Measurements from ENCODE around the gene SHISA7. TPM values are rescaled to one million over a fixed set of nuclear protein-coding genes. Genes with fewer than 3 reads are reported as not detected.

SHISA7 gene
- total RNA-seq, 1 donor from 2014 or later, result 0.22 TPM

GRCh38 chr19:55382522-55383054 lies 60.5 kb downstream of the SHISA7 start:
- peak overlapping the region; percentile 85 for H3K4me3 Mint-ChIP-seq
- H3K27me3 Mint-ChIP-seq, result peaks cover 17% of the 10 kb centered on the region
- peaks cover 6% of the 10 kb centered on the region for H3K9me3 Mint-ChIP-seq
- H3K27ac Mint-ChIP-seq, result peak overlapping the region; percentile 40
- H3K36me3 Mint-ChIP-seq, result peaks cover 16% of the 10 kb centered on the region
- peaks cover 17% of the 10 kb centered on the region for H3K4me1 Mint-ChIP-seq (ENCODE audit: unreplicated experiment)
- DNase-seq (ENCODE audit: extremely low spot score, unreplicated experiment), result no peak
- TF ChIP-seq CTCF (conservative IDR thresholded peaks at IDR 0.05), result no peak

- H3K9me3 Mint-ChIP-seq, result peaks cover 6% of the 10 kb centered on the region
- H3K27me3 Mint-ChIP-seq, result peaks cover 17% of the 10 kb centered on the region
- H3K4me1 Mint-ChIP-seq (ENCODE audit: unreplicated experiment), result peaks cover 12% of the 10 kb centered on the region
- no peak for DNase-seq (ENCODE audit: extremely low spot score, unreplicated experiment)
- H3K36me3 Mint-ChIP-seq, result peaks cover 16% of the 10 kb centered on the region
- H3K27ac Mint-ChIP-seq, result peak overlapping the region; percentile 40
- TF ChIP-seq CTCF (conservative IDR thresholded peaks at IDR 0.05), result no peak
- peak overlapping the region; percentile 85 for H3K4me3 Mint-ChIP-seq
Observed at GRCh38 chr19:55382013-55382412, 61.1 kb downstream of the SHISA7 start.

GRCh38 chr19:55379174-55379573 lies 63.9 kb downstream of the SHISA7 start:
- Mint-ChIP-seq H3K4me1 (ENCODE audit: unreplicated experiment) (peaks cover 5% of the 10 kb centered on the region), H3K36me3 (peaks cover 5% of the 10 kb centered on the region), H3K27ac (peak overlapping the region; percentile 37), H3K4me3 (peak overlapping the region; percentile 23), H3K27me3 (peaks cover 28% of the 10 kb centered on the region), H3K9me3 (peaks cover 6% of the 10 kb centered on the region)
- no peak for DNase-seq (ENCODE audit: extremely low spot score, unreplicated experiment)
- no peak for TF ChIP-seq CTCF (conservative IDR thresholded peaks at IDR 0.05)

Other genes with a start within 250 kb of the SHISA7 start
- gene PTPRH, start 233.8 kb downstream of the SHISA7 start, total RNA-seq (ENCODE audit: low replicate concordance), result 3.9 and 4.3 TPM in 2 replicates
- gene TMEM86B, start 214.5 kb downstream of the SHISA7 start, total RNA-seq (ENCODE audit: low replicate concordance), result 14.4 and 19.0 TPM in 2 replicates
- 71.5 and 72.3 TPM in 2 replicates for gene PPP6R1, start 184.3 kb downstream of the SHISA7 start, total RNA-seq (ENCODE audit: low replicate concordance)
- 37.8 and 50.7 TPM in 2 replicates for gene HSPBP1, start 163.2 kb downstream of the SHISA7 start, total RNA-seq (ENCODE audit: low replicate concordance)
- gene BRSK1, start 159.3 kb downstream of the SHISA7 start, total RNA-seq (ENCODE audit: low replicate concordance), result 9.8 and 32.3 TPM in 2 replicates
- gene TMEM150B, start 118.0 kb downstream of the SHISA7 start, total RNA-seq (ENCODE audit: low replicate concordance), result 1.2 and 1.6 TPM in 2 replicates
- 26.9 and 32.9 TPM in 2 replicates for gene KMT5C, start 103.4 kb downstream of the SHISA7 start, total RNA-seq (ENCODE audit: low replicate concordance)
- 0.33 and 0.87 TPM in 2 replicates for gene COX6B2, start 88.6 kb downstream of the SHISA7 start, total RNA-seq (ENCODE audit: low replicate concordance)
- gene GARIN5B, start 80.0 kb downstream of the SHISA7 start, total RNA-seq (ENCODE audit: low replicate concordance), result not detected in 2 replicates
- gene IL11, start 72.8 kb downstream of the SHISA7 start, total RNA-seq (ENCODE audit: low replicate concordance), result 0.46 and 0.48 TPM in 2 replicates
- 2.6 and 2.8 TPM in 2 replicates for gene TMEM190, start 66.5 kb downstream of the SHISA7 start, total RNA-seq (ENCODE audit: low replicate concordance)
- 8.1 and 14.0 TPM in 2 replicates for gene TMEM238, start 59.0 kb downstream of the SHISA7 start, total RNA-seq (ENCODE audit: low replicate concordance)
- gene RPL28, start 57.4 kb downstream of the SHISA7 start, total RNA-seq (ENCODE audit: low replicate concordance), result 1,799 and 2,072 TPM in 2 replicates
- 40.7 and 91.3 TPM in 2 replicates for gene UBE2S, start 35.5 kb downstream of the SHISA7 start, total RNA-seq (ENCODE audit: low replicate concordance)
- 44.2 and 47.5 TPM in 2 replicates for gene ISOC2, start 18.3 kb upstream of the SHISA7 start, total RNA-seq (ENCODE audit: low replicate concordance)
- gene C19orf85, start 21.5 kb upstream of the SHISA7 start, total RNA-seq (ENCODE audit: low replicate concordance), result not detected in 2 replicates
- gene ZNF628, start 33.3 kb upstream of the SHISA7 start, total RNA-seq (ENCODE audit: low replicate concordance), result 10.3 and 13.2 TPM in 2 replicates
- gene NAT14, start 41.9 kb upstream of the SHISA7 start, total RNA-seq (ENCODE audit: low replicate concordance), result 46.5 and 64.3 TPM in 2 replicates
- 0.83 and 1.5 TPM in 2 replicates for gene SSC5D, start 45.1 kb upstream of the SHISA7 start, total RNA-seq (ENCODE audit: low replicate concordance)
- gene SBK2, start 93.8 kb upstream of the SHISA7 start, total RNA-seq (ENCODE audit: low replicate concordance), result 0.75 TPM in 1 of 2 replicates, not detected in the other
- 0.24 and 0.36 TPM in 2 replicates for gene SBK3, start 102.2 kb upstream of the SHISA7 start, total RNA-seq (ENCODE audit: low replicate concordance)
- 21.1 and 23.9 TPM in 2 replicates for gene ZNF579, start 137.5 kb upstream of the SHISA7 start, total RNA-seq (ENCODE audit: low replicate concordance)
- gene FIZ1, start 156.2 kb upstream of the SHISA7 start, total RNA-seq (ENCODE audit: low replicate concordance), result 18.4 and 22.4 TPM in 2 replicates
- 13.6 and 23.9 TPM in 2 replicates for gene ZNF524, start 157.0 kb upstream of the SHISA7 start, total RNA-seq (ENCODE audit: low replicate concordance)
- 14.6 and 16.2 TPM in 2 replicates for gene ZNF865, start 162.3 kb upstream of the SHISA7 start, total RNA-seq (ENCODE audit: low replicate concordance)
- 9.4 and 9.6 TPM in 2 replicates for gene ZNF784, start 181.3 kb upstream of the SHISA7 start, total RNA-seq (ENCODE audit: low replicate concordance)
- 28.5 and 37.4 TPM in 2 replicates for gene ZNF580, start 197.7 kb upstream of the SHISA7 start, total RNA-seq (ENCODE audit: low replicate concordance)
- gene ZNF581, start 200.3 kb upstream of the SHISA7 start, total RNA-seq (ENCODE audit: low replicate concordance), result 41.3 and 43.1 TPM in 2 replicates
- gene CCDC106, start 204.9 kb upstream of the SHISA7 start, total RNA-seq (ENCODE audit: low replicate concordance), result 16.1 and 18.1 TPM in 2 replicates
- gene U2AF2, start 211.7 kb upstream of the SHISA7 start, total RNA-seq (ENCODE audit: low replicate concordance), result 170 and 232 TPM in 2 replicates
- 121 and 127 TPM in 2 replicates for gene EPN1, start 231.9 kb upstream of the SHISA7 start, total RNA-seq (ENCODE audit: low replicate concordance)